Activated CD8-positive, alpha-beta T cell treated with anti-CD3 and anti-CD28 coated beads for 36 hours (primary cell): Measurements from ENCODE around the gene RAD51B. TPM values are rescaled to one million over a fixed set of nuclear protein-coding genes. Genes with fewer than 3 reads are reported as not detected.

Experiments
- ATAC-seq: fragments of 200-7000 bp; cut with Tn5 transposase; one replicate; pipeline ENCODE4 v1.10.0; 2021; ENCODE audit warnings: mild to moderate bottlenecking, moderate library complexity
- CTCF ChIA-PET: fragments of 350-600 bp; sonication (Branson Sonifier 250); formaldehyde crosslinking; loops from one replicate; lab custom pipeline; 2021; ENCODE audit warnings: antibody characterized with exemption; lab: Charles Lee
- POLR2A ChIA-PET: fragments of 350-600 bp; sonication (Branson Sonifier 250); formaldehyde crosslinking; loops from one replicate; lab custom pipeline; 2021; ENCODE audit warnings: antibody characterized with exemption; lab: Charles Lee
- DNase-seq: peaks from one replicate; pipeline ENCODE4 v3.0.0-alpha.2; 2020
- H3K27ac Mint-ChIP-seq: one replicate; pipeline ENCODE4 v1.8.0; 2021; ENCODE audit warnings: mild to moderate bottlenecking, mixed read lengths
- H3K27me3 Mint-ChIP-seq: one replicate; pipeline ENCODE4 v1.8.0; 2021; ENCODE audit warnings: mixed read lengths
- H3K36me3 Mint-ChIP-seq: one replicate; pipeline ENCODE4 v1.8.0; 2021; ENCODE audit warnings: low read depth, mixed read lengths
- H3K4me1 Mint-ChIP-seq: one replicate; pipeline ENCODE4 v1.8.0; 2021; ENCODE audit warnings: low read depth, mixed read lengths
- H3K4me3 Mint-ChIP-seq: one replicate; pipeline ENCODE4 v1.8.0; 2021; ENCODE audit warnings: mild to moderate bottlenecking, moderate library complexity, mixed read lengths
- H3K9me3 Mint-ChIP-seq: one replicate; pipeline ENCODE4 v1.8.0; 2021; ENCODE audit warnings: mixed read lengths
- CTCF ChIP-seq: fragments of 200-600 bp; IDR thresholded peaks from one replicate; pipeline ENCODE4 v1.8.0; 2022; ENCODE audit warnings: antibody characterized with exemption, mild to moderate bottlenecking
- intact Hi-C: fragments of 100-400 bp; cut with micrococcal nuclease; formaldehyde crosslinking; loops from one replicate; pipeline ENCODE4 v1.10.0; 2022
- total RNA-seq, 2 experiments: library from RNA; stranded (reverse); gene quantifications; one replicate each; pipeline ENCODE4 v1.2.3, GENCODE V29; 2021

Gene RAD51B
- total RNA-seq, 2 experiments from 2014 or later, result 38.2 to 40.6 TPM

- peaks cover 68% of the 10 kb centered on the region for H3K4me1 Mint-ChIP-seq
- H3K27ac Mint-ChIP-seq, result no peak overlapping the region
- no peak overlapping the region for H3K4me3 Mint-ChIP-seq
- no peaks in the 10 kb centered on the region for H3K9me3 Mint-ChIP-seq
- intact Hi-C loops, result no loop called here
- DNase-seq (no peak), ATAC-seq (no peak)
- TF ChIP-seq CTCF, result no peak
- ChIA-PET POLR2A (no interaction called here), CTCF (no interaction called here)
- H3K27me3 Mint-ChIP-seq, result no peaks in the 10 kb centered on the region
- peaks cover 3% of the 10 kb centered on the region for H3K36me3 Mint-ChIP-seq
Observed at GRCh38 chr14:68373124-68373646, 553.6 kb downstream of the RAD51B start.

- peaks cover 3% of the 10 kb centered on the region for H3K36me3 Mint-ChIP-seq
- intact Hi-C loops, result no loop called here
- no peak for TF ChIP-seq CTCF
- H3K4me3 Mint-ChIP-seq, result no peak overlapping the region
- no peaks in the 10 kb centered on the region for H3K27me3 Mint-ChIP-seq
- DNase-seq (no peak), ATAC-seq (no peak)
- CTCF ChIA-PET, result interaction anchor here (0.8 to 2.0 kb wide), 5 partner anchors 8 to 416 kb away, joined by 3 to 6 read pairs (median 3); no protein-coding TSS in a partner anchor
- no peak overlapping the region for H3K27ac Mint-ChIP-seq
- H3K9me3 Mint-ChIP-seq, result no peaks in the 10 kb centered on the region
- H3K4me1 Mint-ChIP-seq, result peaks cover 66% of the 10 kb centered on the region
- POLR2A ChIA-PET, result no interaction called here
Observed at GRCh38 chr14:68373847-68374444, 554.4 kb downstream of the RAD51B start.

- no peaks in the 10 kb centered on the region for H3K27me3 Mint-ChIP-seq
- intact Hi-C loops, result no loop called here
- H3K4me3 Mint-ChIP-seq, result no peak overlapping the region
- TF ChIP-seq CTCF, result no peak
- H3K36me3 Mint-ChIP-seq, result peaks cover 3% of the 10 kb centered on the region
- ChIA-PET CTCF (interaction anchor here (0.8 to 2.0 kb wide), 7 partner anchors 9 to 469 kb away, joined by 3 to 6 read pairs (median 4); no protein-coding TSS in a partner anchor), POLR2A (interaction anchor here (1.7 kb wide), 1 partner anchor 66 kb away, joined by 3 read pairs; no protein-coding TSS in a partner anchor)
- no peak for DNase-seq
- no peak overlapping the region for H3K27ac Mint-ChIP-seq
- H3K4me1 Mint-ChIP-seq, result peaks cover 64% of the 10 kb centered on the region
- no peaks in the 10 kb centered on the region for H3K9me3 Mint-ChIP-seq
- no peak for ATAC-seq
Observed at GRCh38 chr14:68374682-68375081, 555.1 kb downstream of the RAD51B start.

- intact Hi-C loops, result no loop called here
Observed at GRCh38 chr14:68375376-68375775, 555.8 kb downstream of the RAD51B start.

More at GRCh38 chr14:68375376-68375775, 555.8 kb downstream of the RAD51B start:
- peaks cover 3% of the 10 kb centered on the region for H3K36me3 Mint-ChIP-seq
- peaks cover 62% of the 10 kb centered on the region for H3K4me1 Mint-ChIP-seq
- no peak overlapping the region for H3K4me3 Mint-ChIP-seq
- ATAC-seq, result no peak
- H3K27ac Mint-ChIP-seq, result no peak overlapping the region
- ChIA-PET POLR2A (interaction anchor here (1.1 to 1.7 kb wide), 2 partner anchors 66 to 290 kb away, joined by 3 read pairs; no protein-coding TSS in a partner anchor), CTCF (interaction anchor here (0.9 to 2.0 kb wide), 8 partner anchors 9 to 468 kb away, joined by 3 to 6 read pairs (median 4); no protein-coding TSS in a partner anchor)
- no peak for DNase-seq
- TF ChIP-seq CTCF, result no peak
- H3K27me3 Mint-ChIP-seq, result no peaks in the 10 kb centered on the region
- H3K9me3 Mint-ChIP-seq, result no peaks in the 10 kb centered on the region
